HL-60 (cell line): ENCODE data around the gene CPVL.

ENCODE experiments used
- DNase-seq, 2 experiments: peaks; one replicate each; pipeline ENCODE4 v3.0.0-alpha.2; 2010 to 2020; ENCODE audit warnings: low read depth in 1 of 2, low spot score in 1 of 2
- H3K27ac ChIP-seq: fragments of 250-450 bp; sonication (Bioruptor Pico); replicated peaks from 2 replicates; pipeline ENCODE4 v1.5.1; 2020; ENCODE audit warnings: mild to moderate bottlenecking, moderate library complexity
- H3K27me3 ChIP-seq: fragments of 250-450 bp; sonication (Bioruptor Pico); 2 replicates; pipeline ENCODE4 v1.5.1; 2021; ENCODE audit warnings: mild to moderate bottlenecking, moderate library complexity; ENCODE audit not compliant: insufficient read depth, poor library complexity, severe bottlenecking
- H3K4me3 ChIP-seq: replicated peaks from 2 replicates; pipeline ENCODE4 v1.5.1; 2011; ENCODE audit warnings: mild to moderate bottlenecking, control low read depth, low read length; ENCODE audit not compliant: insufficient read depth
- CTCF ChIP-seq: IDR thresholded peaks from one replicate; pipeline ENCODE4 v1.5.1; 2011; ENCODE audit warnings: low read length, control low read depth, inconsistent platforms; ENCODE audit not compliant: insufficient read depth
- GABPA ChIP-seq: IDR thresholded peaks from 2 replicates; pipeline ENCODE4 v1.6.1; 2012; ENCODE audit warnings: low read depth
- POLR2AphosphoS5 ChIP-seq: IDR thresholded peaks from 2 replicates; pipeline ENCODE4 v1.6.1; 2012; ENCODE audit warnings: low read depth
- SPI1 ChIP-seq: IDR thresholded peaks from 2 replicates; pipeline ENCODE4 v1.6.1; 2012; ENCODE audit warnings: low read depth, mild to moderate bottlenecking, borderline replicate concordance
- TF ChIP-seq, protein P1 (sequence below): IDR thresholded peaks from 2 replicates; pipeline ENCODE4 v1.6.1; 2012; ENCODE audit warnings: low read depth; ENCODE audit not compliant: insufficient replicate concordance

Gene CPVL

DNA sequence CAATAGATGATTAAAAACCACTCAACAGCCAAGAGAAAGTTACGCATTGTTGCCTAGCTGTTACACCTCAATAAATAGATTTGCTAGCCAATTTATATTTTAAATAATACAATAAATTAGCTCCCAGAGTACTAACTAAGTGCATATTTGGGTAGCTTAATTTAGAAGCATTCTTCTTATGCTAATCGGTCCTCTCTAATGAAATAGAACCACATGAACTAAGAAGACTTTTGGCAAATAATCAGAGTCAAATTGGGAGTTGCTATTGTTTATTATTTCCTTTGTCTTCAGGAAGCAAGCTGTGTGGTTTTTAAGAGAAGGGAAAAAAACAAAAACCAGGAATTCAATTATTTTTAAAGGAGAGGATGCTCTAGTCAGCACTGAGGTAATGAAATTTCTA, 139.2 kb downstream of the CPVL start:
- Histone ChIP-seq H3K4me3 (no peak overlapping the region), H3K27ac (no peak overlapping the region), H3K27me3 (no peaks in the 10 kb centered on the region)
- no peak for DNase-seq
- TF ChIP-seq GABPA: no peak
- no peak for TF ChIP-seq POLR2AphosphoS5
- TF ChIP-seq, protein P1, sequence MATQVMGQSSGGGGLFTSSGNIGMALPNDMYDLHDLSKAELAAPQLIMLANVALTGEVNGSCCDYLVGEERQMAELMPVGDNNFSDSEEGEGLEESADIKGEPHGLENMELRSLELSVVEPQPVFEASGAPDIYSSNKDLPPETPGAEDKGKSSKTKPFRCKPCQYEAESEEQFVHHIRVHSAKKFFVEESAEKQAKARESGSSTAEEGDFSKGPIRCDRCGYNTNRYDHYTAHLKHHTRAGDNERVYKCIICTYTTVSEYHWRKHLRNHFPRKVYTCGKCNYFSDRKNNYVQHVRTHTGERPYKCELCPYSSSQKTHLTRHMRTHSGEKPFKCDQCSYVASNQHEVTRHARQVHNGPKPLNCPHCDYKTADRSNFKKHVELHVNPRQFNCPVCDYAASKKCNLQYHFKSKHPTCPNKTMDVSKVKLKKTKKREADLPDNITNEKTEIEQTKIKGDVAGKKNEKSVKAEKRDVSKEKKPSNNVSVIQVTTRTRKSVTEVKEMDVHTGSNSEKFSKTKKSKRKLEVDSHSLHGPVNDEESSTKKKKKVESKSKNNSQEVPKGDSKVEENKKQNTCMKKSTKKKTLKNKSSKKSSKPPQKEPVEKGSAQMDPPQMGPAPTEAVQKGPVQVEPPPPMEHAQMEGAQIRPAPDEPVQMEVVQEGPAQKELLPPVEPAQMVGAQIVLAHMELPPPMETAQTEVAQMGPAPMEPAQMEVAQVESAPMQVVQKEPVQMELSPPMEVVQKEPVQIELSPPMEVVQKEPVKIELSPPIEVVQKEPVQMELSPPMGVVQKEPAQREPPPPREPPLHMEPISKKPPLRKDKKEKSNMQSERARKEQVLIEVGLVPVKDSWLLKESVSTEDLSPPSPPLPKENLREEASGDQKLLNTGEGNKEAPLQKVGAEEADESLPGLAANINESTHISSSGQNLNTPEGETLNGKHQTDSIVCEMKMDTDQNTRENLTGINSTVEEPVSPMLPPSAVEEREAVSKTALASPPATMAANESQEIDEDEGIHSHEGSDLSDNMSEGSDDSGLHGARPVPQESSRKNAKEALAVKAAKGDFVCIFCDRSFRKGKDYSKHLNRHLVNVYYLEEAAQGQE: no peak
- TF ChIP-seq SPI1: no peak
- no peak for TF ChIP-seq CTCF

GRCh38 chr7:29005829-29006228, 140.5 kb downstream of the CPVL start:
- Histone ChIP-seq H3K27ac (no peak overlapping the region), H3K4me3 (no peak overlapping the region), H3K27me3 (no peaks in the 10 kb centered on the region)
- DNase-seq: no peak
- TF ChIP-seq POLR2AphosphoS5: no peak
- TF ChIP-seq, protein P1: no peak
- no peak for TF ChIP-seq GABPA
- TF ChIP-seq CTCF: no peak
- no peak for TF ChIP-seq SPI1

DNA sequence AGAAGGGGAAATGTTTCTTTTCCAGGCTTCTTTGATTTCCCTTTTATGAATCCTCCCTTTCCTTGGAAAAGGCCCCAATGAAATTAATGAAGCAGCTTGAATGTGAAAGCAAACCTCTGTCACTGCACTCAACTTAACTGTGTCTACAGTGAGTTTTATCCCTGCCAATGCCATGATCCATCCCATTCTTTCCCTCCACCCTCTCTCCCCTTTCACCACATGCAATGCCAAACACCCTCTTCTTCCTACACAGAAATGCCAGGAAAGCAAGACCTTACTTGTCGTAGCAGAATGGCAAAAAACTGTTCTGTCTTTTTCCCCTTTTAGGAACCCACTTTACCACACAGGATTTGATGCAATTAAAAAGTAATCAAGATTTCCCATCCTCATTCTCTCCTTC, 140.9 kb downstream of the CPVL start:
- H3K4me3 ChIP-seq: no peak overlapping the region

More for the DNA sequence above, 140.9 kb downstream of the CPVL start:
- TF ChIP-seq, protein P1: no peak
- no peak for TF ChIP-seq CTCF
- TF ChIP-seq SPI1: no peak
- TF ChIP-seq POLR2AphosphoS5: no peak
- no peak for TF ChIP-seq GABPA
- Histone ChIP-seq H3K27me3 (no peaks in the 10 kb centered on the region), H3K27ac (no peak overlapping the region)
- no peak for DNase-seq
